Stomach (tissue), 4 donors: Measurements from ENCODE around the gene TXNDC2.

Source experiments
- POLR2A ChIP-seq, 4 donors: fragments of 450-650 bp; IDR thresholded peaks; one replicate each; pipeline ENCODE4 v1.6.1; 2016; ENCODE audit warnings: antibody characterized with exemption in 4 of 4, control low read depth in 2 of 4, mild to moderate bottlenecking in 1 of 4, moderate library complexity in 1 of 4
- POLR2AphosphoS5 ChIP-seq, 3 donors: sonication (generic); formaldehyde crosslinking; IDR thresholded peaks; one replicate each; pipeline ENCODE4 v1.6.1; 2016; ENCODE audit warnings: antibody characterized with exemption in 3 of 3
- TF ChIP-seq, protein P1 (sequence below), 7 experiments: fragments of 450-650 bp in 4 of 7; fragments of 200-600 bp in 3 of 7; sonication (generic) in 3 of 7; IDR thresholded peaks; one replicate each; pipeline ENCODE4 v1.5.1; 2016 to 2019; ENCODE audit warnings: antibody characterized with exemption in 7 of 7, control low read depth in 2 of 7, mild to moderate bottlenecking in 1 of 7

DNA sequence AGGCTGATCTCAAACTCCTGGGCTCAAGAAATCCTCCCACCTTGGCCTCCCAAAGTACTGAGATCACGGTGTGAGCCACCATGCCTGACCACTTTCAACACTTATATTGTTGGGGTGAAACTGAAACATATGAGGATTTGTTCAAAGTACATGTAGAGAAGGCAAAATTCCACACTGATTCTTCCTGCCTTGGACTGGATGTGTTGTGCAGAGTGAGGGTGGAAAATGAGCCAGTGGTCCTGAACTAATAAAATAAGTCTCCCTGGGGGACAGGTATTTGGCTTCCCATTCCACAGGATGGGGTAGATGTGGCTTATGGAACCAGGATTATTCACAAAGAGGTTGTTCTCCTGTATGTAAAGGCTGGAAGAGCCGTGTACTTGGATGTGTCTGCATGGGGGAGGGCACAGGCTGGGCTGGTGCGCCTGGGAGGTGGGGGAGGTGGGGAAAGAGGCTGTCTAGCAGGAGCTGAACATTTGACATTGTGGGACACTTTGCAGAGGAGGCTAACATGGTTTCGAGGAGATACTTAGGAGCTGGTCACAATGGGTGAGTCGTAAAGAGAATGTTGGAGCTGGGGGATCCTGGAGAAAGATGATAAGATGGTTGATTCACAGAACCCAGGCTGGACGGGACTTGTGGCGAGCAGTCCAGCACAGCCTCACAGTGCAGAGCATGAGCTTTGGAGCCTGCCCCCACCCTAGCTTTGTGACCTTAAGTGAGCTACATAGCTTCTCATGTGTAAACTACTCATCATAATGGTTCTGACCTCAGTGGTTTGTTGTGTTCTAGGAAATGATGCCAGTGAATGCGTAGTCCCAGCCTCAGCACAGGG lies at the start of gene TXNDC2:
- TF ChIP-seq, protein P1, sequence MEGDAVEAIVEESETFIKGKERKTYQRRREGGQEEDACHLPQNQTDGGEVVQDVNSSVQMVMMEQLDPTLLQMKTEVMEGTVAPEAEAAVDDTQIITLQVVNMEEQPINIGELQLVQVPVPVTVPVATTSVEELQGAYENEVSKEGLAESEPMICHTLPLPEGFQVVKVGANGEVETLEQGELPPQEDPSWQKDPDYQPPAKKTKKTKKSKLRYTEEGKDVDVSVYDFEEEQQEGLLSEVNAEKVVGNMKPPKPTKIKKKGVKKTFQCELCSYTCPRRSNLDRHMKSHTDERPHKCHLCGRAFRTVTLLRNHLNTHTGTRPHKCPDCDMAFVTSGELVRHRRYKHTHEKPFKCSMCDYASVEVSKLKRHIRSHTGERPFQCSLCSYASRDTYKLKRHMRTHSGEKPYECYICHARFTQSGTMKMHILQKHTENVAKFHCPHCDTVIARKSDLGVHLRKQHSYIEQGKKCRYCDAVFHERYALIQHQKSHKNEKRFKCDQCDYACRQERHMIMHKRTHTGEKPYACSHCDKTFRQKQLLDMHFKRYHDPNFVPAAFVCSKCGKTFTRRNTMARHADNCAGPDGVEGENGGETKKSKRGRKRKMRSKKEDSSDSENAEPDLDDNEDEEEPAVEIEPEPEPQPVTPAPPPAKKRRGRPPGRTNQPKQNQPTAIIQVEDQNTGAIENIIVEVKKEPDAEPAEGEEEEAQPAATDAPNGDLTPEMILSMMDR (IDR thresholded peaks at IDR 0.05), result no peak
- no peak for TF ChIP-seq POLR2A (IDR thresholded peaks at IDR 0.05)
- TF ChIP-seq POLR2AphosphoS5 (IDR thresholded peaks at IDR 0.05), result no peak
